Mesothelial cell of epicardium (in vitro differentiated cells): Measurements from ENCODE around the gene CD6. TPM values are rescaled to one million over a fixed set of nuclear protein-coding genes. Genes with fewer than 3 reads are reported as not detected.

Experiments used
- DNase-seq, 2 experiments: peaks; one replicate each; pipeline ENCODE4 v3.0.0; 2021; ENCODE audit warnings: low spot score in 2 of 2; ENCODE audit not compliant: unreplicated experiment in 2 of 2
- H3K27ac Mint-ChIP-seq: 2 replicates; pipeline ENCODE4 v1.8.0; 2021; ENCODE audit warnings: mixed read lengths
- H3K27me3 Mint-ChIP-seq: 2 replicates; pipeline ENCODE4 v1.8.0; 2021; ENCODE audit warnings: low read depth, mixed read lengths
- H3K36me3 Mint-ChIP-seq: 2 replicates; pipeline ENCODE4 v1.8.0; 2021; ENCODE audit warnings: mixed read lengths
- H3K4me1 Mint-ChIP-seq: 2 replicates; pipeline ENCODE4 v1.8.0; 2021; ENCODE audit warnings: mixed read lengths
- H3K4me3 Mint-ChIP-seq: 2 replicates; pipeline ENCODE4 v1.8.0; 2021; ENCODE audit warnings: mild to moderate bottlenecking, moderate library complexity, mixed read lengths
- H3K9me3 Mint-ChIP-seq: 2 replicates; pipeline ENCODE4 v1.8.0; 2021; ENCODE audit warnings: mixed read lengths
- total RNA-seq: library from RNA; stranded (reverse); gene quantifications from 3 replicates; pipeline ENCODE4 v1.2.1, GENCODE V29; 2021
- TF ChIP-seq, protein P1 (sequence below): fragments of 200-600 bp; sonication (generic); IDR thresholded peaks from one replicate; pipeline ENCODE4 v1.5.0; 2021; ENCODE audit warnings: antibody characterized with exemption; ENCODE audit not compliant: unreplicated experiment

Gene CD6
- total RNA-seq, 1 donor from 2014 or later, result 0.31 TPM

DNA sequence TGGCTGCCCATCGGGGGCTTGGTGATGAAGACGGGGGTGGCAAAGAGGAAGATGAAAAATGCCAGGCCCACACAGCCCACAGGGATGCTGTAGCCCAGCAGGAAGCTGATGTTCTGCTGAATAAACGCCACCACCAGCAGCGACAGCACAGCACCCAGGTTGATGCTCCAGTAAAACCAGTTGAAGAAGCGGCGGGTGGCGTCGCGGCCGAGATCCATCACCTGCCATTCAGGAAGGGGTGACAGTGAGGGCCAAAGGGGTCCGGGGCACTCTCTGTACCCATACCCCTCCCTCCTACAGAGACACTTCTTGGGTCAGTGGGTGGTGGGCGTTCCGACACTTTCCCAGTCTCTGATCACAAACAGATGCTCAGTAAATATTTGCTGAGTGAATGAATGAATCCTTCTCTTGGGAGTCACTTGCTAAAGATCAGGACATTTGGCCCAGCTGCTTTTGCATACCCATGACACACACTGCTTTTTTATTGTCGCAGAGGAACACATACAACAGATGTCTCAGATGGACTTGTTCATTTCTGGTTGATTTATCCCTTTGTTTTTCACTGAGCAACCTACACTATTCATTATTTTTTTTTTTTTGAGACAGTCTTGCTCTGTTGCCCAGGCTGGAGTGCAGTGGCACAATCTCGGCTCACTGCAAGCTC, 24.7 kb upstream of the CD6 start:
- no peaks in the 10 kb centered on the region for H3K36me3 Mint-ChIP-seq
- no peak overlapping the region for H3K4me3 Mint-ChIP-seq
- no peak for DNase-seq
- TF ChIP-seq, protein P1, sequence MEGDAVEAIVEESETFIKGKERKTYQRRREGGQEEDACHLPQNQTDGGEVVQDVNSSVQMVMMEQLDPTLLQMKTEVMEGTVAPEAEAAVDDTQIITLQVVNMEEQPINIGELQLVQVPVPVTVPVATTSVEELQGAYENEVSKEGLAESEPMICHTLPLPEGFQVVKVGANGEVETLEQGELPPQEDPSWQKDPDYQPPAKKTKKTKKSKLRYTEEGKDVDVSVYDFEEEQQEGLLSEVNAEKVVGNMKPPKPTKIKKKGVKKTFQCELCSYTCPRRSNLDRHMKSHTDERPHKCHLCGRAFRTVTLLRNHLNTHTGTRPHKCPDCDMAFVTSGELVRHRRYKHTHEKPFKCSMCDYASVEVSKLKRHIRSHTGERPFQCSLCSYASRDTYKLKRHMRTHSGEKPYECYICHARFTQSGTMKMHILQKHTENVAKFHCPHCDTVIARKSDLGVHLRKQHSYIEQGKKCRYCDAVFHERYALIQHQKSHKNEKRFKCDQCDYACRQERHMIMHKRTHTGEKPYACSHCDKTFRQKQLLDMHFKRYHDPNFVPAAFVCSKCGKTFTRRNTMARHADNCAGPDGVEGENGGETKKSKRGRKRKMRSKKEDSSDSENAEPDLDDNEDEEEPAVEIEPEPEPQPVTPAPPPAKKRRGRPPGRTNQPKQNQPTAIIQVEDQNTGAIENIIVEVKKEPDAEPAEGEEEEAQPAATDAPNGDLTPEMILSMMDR, result no peak
- H3K9me3 Mint-ChIP-seq, result no peaks in the 10 kb centered on the region
- peaks cover 37% of the 10 kb centered on the region for H3K4me1 Mint-ChIP-seq
- peaks cover 29% of the 10 kb centered on the region for H3K27me3 Mint-ChIP-seq
- no peak overlapping the region for H3K27ac Mint-ChIP-seq

DNA sequence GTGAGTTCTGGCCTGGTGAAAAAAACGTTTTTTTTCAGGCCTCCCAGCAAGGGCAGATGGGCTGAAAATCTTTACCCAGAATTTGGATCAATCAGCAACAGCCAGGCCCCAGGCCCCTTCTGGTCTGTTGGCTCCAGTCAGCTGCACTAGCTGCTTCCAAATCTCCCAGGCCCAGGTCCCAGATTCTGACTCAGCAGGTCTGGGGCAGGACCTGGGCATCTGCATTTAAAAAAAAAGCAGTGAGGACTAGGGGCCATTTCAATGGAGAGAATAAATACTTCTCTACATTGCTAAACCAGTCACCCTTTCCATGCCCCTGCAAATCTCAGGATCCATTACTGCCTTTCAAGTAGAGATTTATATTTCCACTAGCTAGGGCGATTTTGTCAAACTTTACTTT, 23.8 kb upstream of the CD6 start:
- H3K4me3 Mint-ChIP-seq, result no peak overlapping the region
- no peak for DNase-seq
- no peaks in the 10 kb centered on the region for H3K36me3 Mint-ChIP-seq
- no peaks in the 10 kb centered on the region for H3K9me3 Mint-ChIP-seq
- TF ChIP-seq, protein P1, result no peak
- peaks cover 39% of the 10 kb centered on the region for H3K27me3 Mint-ChIP-seq
- no peak overlapping the region for H3K27ac Mint-ChIP-seq
- peaks cover 40% of the 10 kb centered on the region for H3K4me1 Mint-ChIP-seq

DNA sequence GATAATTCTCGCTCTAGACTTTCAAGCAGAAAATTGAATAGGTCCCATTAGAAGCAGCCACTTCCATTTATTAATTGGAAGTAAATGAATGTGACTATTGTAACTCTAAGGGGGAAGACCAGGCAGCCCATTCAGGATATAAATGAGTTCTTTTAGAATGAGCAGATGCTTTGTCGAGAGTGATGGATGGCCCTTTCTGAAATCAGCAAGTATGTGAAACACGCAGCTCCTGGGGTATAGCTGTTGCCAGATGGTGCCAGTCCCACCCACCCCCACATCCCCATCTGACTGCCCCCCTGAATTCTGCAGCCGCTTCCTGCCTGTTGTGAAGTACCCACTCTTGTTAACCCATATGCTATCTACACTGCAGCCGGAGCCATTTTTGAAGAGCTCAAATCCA, 23.2 kb upstream of the CD6 start:
- Mint-ChIP-seq H3K4me3 (no peak overlapping the region), H3K9me3 (no peaks in the 10 kb centered on the region), H3K27ac (no peak overlapping the region)

DNA sequence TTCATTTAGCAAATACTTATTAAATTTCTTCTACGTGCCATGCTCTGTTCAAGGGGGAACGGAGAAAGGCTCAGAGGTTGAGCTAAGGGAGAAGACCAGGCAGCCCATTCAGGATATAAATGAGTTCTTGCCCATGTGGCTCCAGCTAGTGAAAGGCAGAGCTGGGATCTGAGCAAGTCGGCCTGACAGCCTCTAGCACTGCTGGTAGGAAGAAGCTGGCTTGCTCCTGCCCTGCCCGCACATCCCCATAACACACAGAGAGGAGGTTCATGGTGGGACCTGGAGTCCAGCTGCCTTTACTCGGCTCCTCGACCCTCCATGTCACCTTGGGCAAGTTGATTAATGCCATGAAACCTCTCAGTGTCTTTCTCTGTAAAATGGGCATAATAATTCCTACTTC, 21.5 kb upstream of the CD6 start:
- H3K27me3 Mint-ChIP-seq, result peaks cover 45% of the 10 kb centered on the region
- no peaks in the 10 kb centered on the region for H3K36me3 Mint-ChIP-seq
- DNase-seq, result no peak
- peak overlapping the region; percentile 36 for H3K4me3 Mint-ChIP-seq
- no peaks in the 10 kb centered on the region for H3K9me3 Mint-ChIP-seq
- no peak overlapping the region for H3K27ac Mint-ChIP-seq
- peaks cover 29% of the 10 kb centered on the region for H3K4me1 Mint-ChIP-seq
- TF ChIP-seq, protein P1, result no peak

More for the DNA sequence above, 23.2 kb upstream of the CD6 start:
- no peaks in the 10 kb centered on the region for H3K36me3 Mint-ChIP-seq
- TF ChIP-seq, protein P1, result no peak
- peaks cover 44% of the 10 kb centered on the region for H3K27me3 Mint-ChIP-seq
- peaks cover 36% of the 10 kb centered on the region for H3K4me1 Mint-ChIP-seq
- no peak for DNase-seq

DNA sequence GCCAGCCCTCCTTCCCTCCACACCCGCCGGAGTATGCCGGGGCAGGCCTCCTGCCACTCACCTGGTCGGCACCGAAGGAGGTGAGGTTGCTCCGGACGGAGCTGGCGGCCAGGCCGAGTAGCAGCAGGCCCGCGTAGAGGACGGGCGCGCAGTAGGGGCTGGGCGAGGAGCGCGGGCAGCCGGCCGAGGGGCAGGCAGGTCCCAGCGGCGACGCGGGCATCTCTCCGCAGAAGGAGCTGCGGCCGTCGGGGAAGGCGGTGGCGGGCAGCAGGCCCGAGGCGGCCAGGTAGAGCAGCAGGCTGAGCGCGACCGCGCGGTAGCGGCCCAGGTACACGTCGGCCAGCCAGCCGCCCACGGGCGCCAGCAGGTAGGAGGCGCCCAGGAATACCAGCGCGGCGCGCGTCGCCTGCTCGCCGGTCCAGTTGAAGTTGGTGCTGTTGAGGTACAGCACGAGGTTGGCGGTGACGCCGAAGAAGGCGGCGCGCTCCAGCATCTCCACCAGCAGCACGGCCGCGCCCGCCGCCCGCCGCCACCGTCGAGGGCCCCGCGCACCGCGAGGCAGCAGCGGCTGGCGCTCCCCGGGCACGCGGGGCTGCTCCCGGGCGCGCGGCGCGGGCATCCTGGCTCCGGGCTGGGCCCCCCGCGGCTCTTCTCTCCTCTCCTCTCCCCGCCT, 20.4 kb upstream of the CD6 start:
- no peaks in the 10 kb centered on the region for H3K36me3 Mint-ChIP-seq
- peaks cover 29% of the 10 kb centered on the region for H3K4me1 Mint-ChIP-seq
- TF ChIP-seq, protein P1, result no peak
- H3K4me3 Mint-ChIP-seq, result no peak overlapping the region
- no peaks in the 10 kb centered on the region for H3K9me3 Mint-ChIP-seq
- no peak for DNase-seq
- H3K27ac Mint-ChIP-seq, result no peak overlapping the region
- H3K27me3 Mint-ChIP-seq, result peaks cover 45% of the 10 kb centered on the region
